IMR-90 (cell line): Measurements from ENCODE around the gene PRKAR2A. TPM values are rescaled to one million over a fixed set of nuclear protein-coding genes. Genes with fewer than 3 reads are reported as not detected.

Experiments
- ATAC-seq: fragments of 200-7000 bp; cut with Tn5 transposase; 2 replicates; pipeline ENCODE4 v1.9.1; 2020; ENCODE audit warnings: low read depth, mild to moderate bottlenecking, moderate library complexity
- BruUV-seq: library from RNA; stranded (reverse); fragments of 400-500 nt; replicated peaks from 2 replicates; lab custom pipeline; 2021; lab: Mats Ljungman, UMichigan
- CTCF ChIA-PET: fragments of 300-600 bp; formaldehyde crosslinking; extraction: SDS; loops from one replicate; lab custom pipeline; 2021; ENCODE audit warnings: antibody characterized with exemption; lab: Yijun Ruan, JAX
- POLR2A ChIA-PET: fragments of 300-600 bp; sonication (Branson Sonifier 250); formaldehyde crosslinking; loops from one replicate; lab custom pipeline; 2022; ENCODE audit warnings: antibody characterized with exemption; ENCODE audit not compliant: unreplicated experiment; lab: Charles Lee
- DNase-seq: peaks from one replicate; pipeline ENCODE4 v3.0.0; 2013
- H2AFZ ChIP-seq: replicated peaks from 2 replicates; pipeline ENCODE3; 2013; ENCODE audit warnings: low read length, mild to moderate bottlenecking; ENCODE audit not compliant: poor library complexity
- H2AK5ac ChIP-seq: 2 replicates; pipeline ENCODE4 v1.6.1; 2013; ENCODE audit warnings: low read depth, low read length, inconsistent platforms
- H2AK9ac ChIP-seq: replicated peaks from 2 replicates; pipeline ENCODE3; 2013; ENCODE audit warnings: mild to moderate bottlenecking, low read depth, low read length, moderate library complexity; ENCODE audit not compliant: poor library complexity
- H2BK120ac ChIP-seq: 2 replicates; pipeline ENCODE4 v1.6.1; 2013; ENCODE audit warnings: low read depth, low read length, inconsistent platforms
- H2BK15ac ChIP-seq: 3 replicates; pipeline ENCODE4 v1.6.1; 2013; ENCODE audit warnings: low read depth, low read length, inconsistent platforms
- H2BK20ac ChIP-seq: 2 replicates; pipeline ENCODE4 v1.6.1; 2013; ENCODE audit warnings: low read depth, mild to moderate bottlenecking, inconsistent platforms, low read length, moderate library complexity
- H2BK5ac ChIP-seq: 2 replicates; pipeline ENCODE4 v1.6.1; 2013; ENCODE audit warnings: mild to moderate bottlenecking, low read depth, low read length, inconsistent platforms; ENCODE audit not compliant: poor library complexity, severe bottlenecking
- H3K14ac ChIP-seq: replicated peaks from 2 replicates; pipeline ENCODE4 v1.6.1; 2013; ENCODE audit warnings: low read depth, low read length, inconsistent platforms
- H3K18ac ChIP-seq: 2 replicates; pipeline ENCODE4 v1.6.1; 2013; ENCODE audit warnings: low read depth, low read length, control low read depth
- H3K23ac ChIP-seq: 2 replicates; pipeline ENCODE4 v1.6.1; 2013; ENCODE audit warnings: low read depth, low read length, inconsistent platforms
- H3K27ac ChIP-seq: 2 replicates; pipeline ENCODE4 v1.5.1; 2013; ENCODE audit warnings: mild to moderate bottlenecking, control low read depth, low read length; ENCODE audit not compliant: insufficient read depth
- H3K27me3 ChIP-seq: 2 replicates; pipeline ENCODE4 v1.6.1; 2013; ENCODE audit warnings: low read length; ENCODE audit not compliant: control insufficient read depth, insufficient read depth
- H3K36me3 ChIP-seq: 2 replicates; pipeline ENCODE4 v1.6.1; 2013; ENCODE audit warnings: low read length, mixed read lengths; ENCODE audit not compliant: control insufficient read depth, insufficient read depth
- H3K4ac ChIP-seq: 2 replicates; pipeline ENCODE4 v1.6.1; 2013; ENCODE audit warnings: low read depth, low read length, inconsistent platforms
- H3K4me1 ChIP-seq: 2 replicates; pipeline ENCODE4 v1.6.1; 2013; ENCODE audit warnings: low read length, mixed read lengths; ENCODE audit not compliant: control insufficient read depth, insufficient read depth
- H3K4me2 ChIP-seq: 2 replicates; pipeline ENCODE4 v1.6.1; 2013; ENCODE audit warnings: low read depth, mild to moderate bottlenecking, control low read depth, low read length, moderate library complexity
- H3K4me3 ChIP-seq: 2 replicates; pipeline ENCODE4 v1.5.1; 2013; ENCODE audit warnings: low read depth, mild to moderate bottlenecking, control low read depth, low read length, moderate library complexity; ENCODE audit not compliant: insufficient read depth
- H3K56ac ChIP-seq: 2 replicates; pipeline ENCODE4 v1.6.1; 2013; ENCODE audit warnings: low read length, inconsistent platforms; ENCODE audit not compliant: insufficient read depth; ENCODE audit errors: extremely low read depth
- H3K79me1 ChIP-seq, 2 experiments: 2 replicates each; pipeline ENCODE4 v1.6.1; 2013; ENCODE audit warnings: low read length in 2 of 2, inconsistent platforms in 1 of 2, low read depth in 1 of 2
- H3K9ac ChIP-seq: 2 replicates; pipeline ENCODE4 v1.6.1; 2013; ENCODE audit warnings: low read depth, low read length, control low read depth
- H3K9me1 ChIP-seq: 2 replicates; pipeline ENCODE4 v1.6.1; 2013; ENCODE audit warnings: low read length, inconsistent platforms; ENCODE audit not compliant: insufficient read depth
- H3K9me3 ChIP-seq: 2 replicates; pipeline ENCODE4 v1.6.1; 2013; ENCODE audit warnings: low read length; ENCODE audit not compliant: control insufficient read depth, insufficient read depth
- H4K20me1 ChIP-seq: 2 replicates; pipeline ENCODE4 v1.6.1; 2013; ENCODE audit warnings: low read length, inconsistent platforms; ENCODE audit not compliant: insufficient read depth
- H4K5ac ChIP-seq: 2 replicates; pipeline ENCODE4 v1.6.1; 2013; ENCODE audit warnings: mild to moderate bottlenecking, low read depth, low read length, control low read depth
- H4K8ac ChIP-seq, 2 experiments: 2 replicates each; pipeline ENCODE4 v1.6.1; 2013; ENCODE audit warnings: low read depth in 2 of 2, low read length in 2 of 2, control low read depth in 1 of 2, inconsistent platforms in 1 of 2
- H4K91ac ChIP-seq: 2 replicates; pipeline ENCODE4 v1.6.1; 2013; ENCODE audit warnings: low read depth, low read length, inconsistent platforms; ENCODE audit not compliant: insufficient read depth
- BHLHE40 ChIP-seq: fragments of 150-350 bp; IDR thresholded peaks from 2 replicates; pipeline ENCODE4 v1.6.1; 2016; ENCODE audit warnings: mild to moderate bottlenecking, low read depth, low read length
- CHD1 ChIP-seq: IDR thresholded peaks from 2 replicates; pipeline ENCODE4 v1.6.1; 2012; ENCODE audit warnings: low read depth, low read length, improper control_type of control experiment
- ELK1 ChIP-seq: fragments of 150-350 bp; IDR thresholded peaks from 2 replicates; pipeline ENCODE4 v1.6.1; 2016; ENCODE audit warnings: low read depth, mild to moderate bottlenecking, low read length, moderate library complexity, borderline replicate concordance
- FOS ChIP-seq: fragments of 150-350 bp; IDR thresholded peaks from 2 replicates; pipeline ENCODE4 v1.6.1; 2016; ENCODE audit warnings: low read depth, low read length
- MAFK ChIP-seq: IDR thresholded peaks from 2 replicates; pipeline ENCODE4 v1.6.1; 2012; ENCODE audit warnings: low read depth, low read length, improper control_type of control experiment
- MAZ ChIP-seq: IDR thresholded peaks from 2 replicates; pipeline ENCODE4 v1.6.1; 2012; ENCODE audit warnings: low read depth, mild to moderate bottlenecking, low read length, improper control_type of control experiment, moderate library complexity, borderline replicate concordance
- RAD21 ChIP-seq: IDR thresholded peaks from 2 replicates; pipeline ENCODE4 v1.6.1; 2012; ENCODE audit warnings: low read length, improper control_type of control experiment
- RCOR1 ChIP-seq: IDR thresholded peaks from 2 replicates; pipeline ENCODE4 v1.6.1; 2012; ENCODE audit warnings: mild to moderate bottlenecking, low read length, improper control_type of control experiment; ENCODE audit not compliant: insufficient replicate concordance
- SMC3 ChIP-seq: fragments of 150-350 bp; IDR thresholded peaks from 2 replicates; pipeline ENCODE4 v1.6.1; 2016; ENCODE audit warnings: low read depth, mild to moderate bottlenecking, antibody characterized with exemption, low read length, moderate library complexity
- WGBS, 2 experiments: methylation state at CpG; one replicate each; pipeline versions ENCODE4 v1.1.5 to v1.1.7; 2013; ENCODE audit warnings: missing lambda C conversion rate in 2 of 2; ENCODE audit not compliant: insufficient read length in 1 of 2; ENCODE audit errors: extremely low coverage in 2 of 2; 5-methylcytosine and 5-hydroxymethylcytosine counted together
- dilution Hi-C: fragments of 300-500 bp; cut with HindIII; formaldehyde crosslinking; loops from one replicate; pipeline ENCODE4 v1.14.3; 2018; ENCODE audit warnings: low sequenced_read_pairs; ENCODE audit not compliant: unreplicated experiment
- in situ Hi-C: fragments of 300-500 bp; cut with MboI; formaldehyde crosslinking; loops from 3 replicates; pipeline ENCODE4 v1.14.3; 2019; ENCODE audit warnings: low sequenced_read_pairs, inconsistent platforms, mixed read lengths
- intact Hi-C: fragments of 100-400 bp; cut with micrococcal nuclease; formaldehyde crosslinking; loops from 2 replicates; pipeline ENCODE4 v1.10.0; 2022
- polyA plus RNA-seq, 3 experiments: library from polyadenylated mRNA; depleted of rRNA; stranded (reverse); fragments of >200 nt; gene quantifications; 2 replicates each; pipeline ENCODE4 v1.2.3, GENCODE V29; 2012; ENCODE audit warnings: low replicate concordance in 1 of 3
- total RNA-seq: library from RNA; depleted of rRNA; stranded (reverse); fragments of >200 nt; gene quantifications from 2 replicates; pipeline ENCODE4 v1.2.3, GENCODE V29; 2012

Gene PRKAR2A
- total and polyA plus RNA-seq, 2 of the 4 experiments (the other 2 are of a cell fraction): 11.3 to 48.2 TPM

DNA sequence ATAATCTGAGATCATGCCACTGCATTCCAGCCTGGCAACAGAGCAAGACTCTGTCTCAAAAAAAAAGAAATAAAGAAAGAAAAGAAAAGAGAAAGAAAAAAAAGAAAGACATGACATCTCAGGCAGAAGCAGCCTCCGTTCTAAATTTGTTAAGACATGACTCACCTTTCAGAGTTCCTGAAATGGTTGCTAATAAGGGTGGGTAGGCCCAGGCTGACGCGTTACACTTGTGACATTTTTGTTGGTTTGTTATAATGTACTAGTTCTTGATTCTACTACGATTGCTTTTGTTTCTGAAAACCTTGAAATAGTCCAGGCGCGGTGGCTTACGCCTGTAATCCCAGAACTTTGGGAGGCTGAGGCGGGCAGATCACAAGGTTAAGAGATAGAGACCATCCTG, 30.0 kb upstream of the PRKAR2A start:
- Histone ChIP-seq H3K4me2 (no peak overlapping the region), H3K27ac (no peak overlapping the region), H2AFZ (no peak overlapping the region), H3K9ac (no peak overlapping the region), H2BK20ac (no peak overlapping the region), H3K23ac (no peak overlapping the region), H3K27me3 (no peaks in the 10 kb centered on the region), H3K79me1 (no peaks in the 10 kb centered on the region; a peak in 1 of 4 replicates), H3K9me3 (no peaks in the 10 kb centered on the region), H4K20me1 (no peaks in the 10 kb centered on the region; the same call in 1 of the 2 replicates), H4K8ac (no peak overlapping the region), H2BK5ac (no peak overlapping the region), H2BK120ac (no peak overlapping the region), H4K91ac (no peak overlapping the region), H3K14ac (no peak overlapping the region), H3K9me1 (peaks cover 3% of the 10 kb centered on the region; the same call in 1 of the 2 replicates), H3K56ac (no peak overlapping the region), H3K36me3 (peaks cover 1% of the 10 kb centered on the region; the same call in 1 of the 2 replicates), H4K5ac (no peak overlapping the region), H3K4me1 (no peaks in the 10 kb centered on the region), H3K18ac (no peak overlapping the region), H2AK9ac (no peak overlapping the region), H3K4ac (no peak overlapping the region), H2AK5ac (no peak overlapping the region), H3K4me3 (no peak overlapping the region), H2BK15ac (no peak overlapping the region)
- dilution Hi-C loops: no loop called here
- POLR2A ChIA-PET: no interaction called here
- peak; percentile 36 for DNase-seq
- TF ChIP-seq BHLHE40 (no peak), RAD21 (no peak), ELK1 (no peak), MAZ (no peak), RCOR1 (no peak), SMC3 (no peak), MAFK (no peak), FOS (no peak), CHD1 (no peak)
- CTCF ChIA-PET: no interaction called here
- intact Hi-C loops: no loop called here
- WGBS, 2 experiments: no CpG with 5 or more reads among the region's 8 CpGs
- no TSS peak for BruUV-seq
- in situ Hi-C loops: no loop called here
- no peak for ATAC-seq
